Mucosa of stomach (tissue), 1 donor: Measurements from ENCODE around the gene ANKRD40.

Source experiments
- H3K27me3 ChIP-seq: one replicate; pipeline ENCODE4 v1.7.0; 2013; ENCODE audit warnings: mild to moderate bottlenecking, low read length; ENCODE audit not compliant: control insufficient read depth, insufficient read depth
- H3K36me3 ChIP-seq: one replicate; pipeline ENCODE4 v1.7.0; 2013; ENCODE audit warnings: low read length; ENCODE audit not compliant: control insufficient read depth, insufficient read depth
- H3K4me1 ChIP-seq: one replicate; pipeline ENCODE4 v1.7.0; 2013; ENCODE audit warnings: mild to moderate bottlenecking, low read length; ENCODE audit not compliant: control insufficient read depth, insufficient read depth
- H3K4me3 ChIP-seq: one replicate; pipeline ENCODE4 v1.7.0; 2013; ENCODE audit warnings: low read length
- H3K9ac ChIP-seq: one replicate; pipeline ENCODE4 v1.7.0; 2013; ENCODE audit warnings: mild to moderate bottlenecking, low read length, moderate library complexity
- H3K9me3 ChIP-seq: one replicate; pipeline ENCODE4 v1.7.0; 2013; ENCODE audit warnings: mild to moderate bottlenecking, low read length, moderate library complexity; ENCODE audit not compliant: control insufficient read depth
- donor health status: Pancreatic carcinoma.

Gene ANKRD40

GRCh38 chr17:50672071-50672470 is 35.6 kb downstream of the ANKRD40 start:
- no peak overlapping the region for H3K9ac ChIP-seq
- peaks cover 10% of the 10 kb centered on the region for H3K36me3 ChIP-seq
- no peaks in the 10 kb centered on the region for H3K9me3 ChIP-seq
- H3K4me3 ChIP-seq: no peak overlapping the region
- H3K4me1 ChIP-seq: peaks cover 30% of the 10 kb centered on the region
- no peaks in the 10 kb centered on the region for H3K27me3 ChIP-seq

- Histone ChIP-seq H3K9ac (no peak overlapping the region), H3K9me3 (no peaks in the 10 kb centered on the region), H3K4me3 (no peak overlapping the region), H3K36me3 (peaks cover 6% of the 10 kb centered on the region), H3K27me3 (no peaks in the 10 kb centered on the region), H3K4me1 (peaks cover 15% of the 10 kb centered on the region)
Measured at GRCh38 chr17:50668838-50669581, 38.7 kb downstream of the ANKRD40 start.

GRCh38 chr17:50668025-50668837 is 39.5 kb downstream of the ANKRD40 start:
- Histone ChIP-seq H3K4me1 (peaks cover 13% of the 10 kb centered on the region), H3K9ac (no peak overlapping the region), H3K36me3 (peaks cover 2% of the 10 kb centered on the region), H3K27me3 (no peaks in the 10 kb centered on the region), H3K4me3 (no peak overlapping the region), H3K9me3 (no peaks in the 10 kb centered on the region)

GRCh38 chr17:50667259-50668024 is 40.3 kb downstream of the ANKRD40 start:
- Histone ChIP-seq H3K9ac (no peak overlapping the region), H3K4me1 (peaks cover 14% of the 10 kb centered on the region), H3K4me3 (no peak overlapping the region), H3K36me3 (no peaks in the 10 kb centered on the region), H3K27me3 (no peaks in the 10 kb centered on the region), H3K9me3 (no peaks in the 10 kb centered on the region)

GRCh38 chr17:50666316-50666715 is 41.4 kb downstream of the ANKRD40 start:
- peaks cover 26% of the 10 kb centered on the region for H3K4me1 ChIP-seq

GRCh38 chr17:50665838-50666237 is 41.9 kb downstream of the ANKRD40 start:
- Histone ChIP-seq H3K9ac (no peak overlapping the region), H3K27me3 (no peaks in the 10 kb centered on the region), H3K4me1 (peaks cover 30% of the 10 kb centered on the region), H3K9me3 (no peaks in the 10 kb centered on the region), H3K36me3 (no peaks in the 10 kb centered on the region), H3K4me3 (no peak overlapping the region)

More at GRCh38 chr17:50666316-50666715, 41.4 kb downstream of the ANKRD40 start:
- Histone ChIP-seq H3K27me3 (no peaks in the 10 kb centered on the region), H3K36me3 (no peaks in the 10 kb centered on the region), H3K9ac (no peak overlapping the region), H3K9me3 (no peaks in the 10 kb centered on the region), H3K4me3 (no peak overlapping the region)

GRCh38 chr17:50664788-50665458 is 42.8 kb downstream of the ANKRD40 start:
- Histone ChIP-seq H3K27me3 (no peaks in the 10 kb centered on the region), H3K4me3 (no peak overlapping the region), H3K36me3 (no peaks in the 10 kb centered on the region), H3K9ac (no peak overlapping the region), H3K4me1 (peaks cover 40% of the 10 kb centered on the region), H3K9me3 (no peaks in the 10 kb centered on the region)

GRCh38 chr17:50663812-50664374 is 43.8 kb downstream of the ANKRD40 start:
- Histone ChIP-seq H3K9me3 (no peaks in the 10 kb centered on the region), H3K4me1 (peaks cover 50% of the 10 kb centered on the region), H3K9ac (no peak overlapping the region), H3K27me3 (no peaks in the 10 kb centered on the region), H3K36me3 (peaks cover 5% of the 10 kb centered on the region), H3K4me3 (no peak overlapping the region)

- H3K27me3 ChIP-seq: no peaks in the 10 kb centered on the region
- H3K4me1 ChIP-seq: peaks cover 55% of the 10 kb centered on the region
- no peaks in the 10 kb centered on the region for H3K9me3 ChIP-seq
- H3K4me3 ChIP-seq: no peak overlapping the region
- H3K9ac ChIP-seq: no peak overlapping the region
- H3K36me3 ChIP-seq: peaks cover 5% of the 10 kb centered on the region
Measured at GRCh38 chr17:50662632-50663225, 45.0 kb downstream of the ANKRD40 start.

- Histone ChIP-seq H3K4me3 (no peak overlapping the region), H3K9ac (peak overlapping the region; percentile 8), H3K36me3 (peaks cover 12% of the 10 kb centered on the region), H3K9me3 (no peaks in the 10 kb centered on the region), H3K4me1 (peaks cover 61% of the 10 kb centered on the region), H3K27me3 (no peaks in the 10 kb centered on the region)
Measured at GRCh38 chr17:50661795-50662391, 45.8 kb downstream of the ANKRD40 start.

GRCh38 chr17:50661348-50661747 is 46.4 kb downstream of the ANKRD40 start:
- Histone ChIP-seq H3K9me3 (no peaks in the 10 kb centered on the region), H3K4me1 (peaks cover 66% of the 10 kb centered on the region), H3K9ac (no peak overlapping the region), H3K27me3 (no peaks in the 10 kb centered on the region), H3K36me3 (peaks cover 17% of the 10 kb centered on the region), H3K4me3 (no peak overlapping the region)
